ENCODE data around the gene RNF166. TPM values are rescaled to one million over a fixed set of nuclear protein-coding genes. Genes with fewer than 3 reads are reported as not detected.

Gene RNF166
- total RNA-seq, 1 donor from 2014 or later, result 17.1 TPM

DNA sequence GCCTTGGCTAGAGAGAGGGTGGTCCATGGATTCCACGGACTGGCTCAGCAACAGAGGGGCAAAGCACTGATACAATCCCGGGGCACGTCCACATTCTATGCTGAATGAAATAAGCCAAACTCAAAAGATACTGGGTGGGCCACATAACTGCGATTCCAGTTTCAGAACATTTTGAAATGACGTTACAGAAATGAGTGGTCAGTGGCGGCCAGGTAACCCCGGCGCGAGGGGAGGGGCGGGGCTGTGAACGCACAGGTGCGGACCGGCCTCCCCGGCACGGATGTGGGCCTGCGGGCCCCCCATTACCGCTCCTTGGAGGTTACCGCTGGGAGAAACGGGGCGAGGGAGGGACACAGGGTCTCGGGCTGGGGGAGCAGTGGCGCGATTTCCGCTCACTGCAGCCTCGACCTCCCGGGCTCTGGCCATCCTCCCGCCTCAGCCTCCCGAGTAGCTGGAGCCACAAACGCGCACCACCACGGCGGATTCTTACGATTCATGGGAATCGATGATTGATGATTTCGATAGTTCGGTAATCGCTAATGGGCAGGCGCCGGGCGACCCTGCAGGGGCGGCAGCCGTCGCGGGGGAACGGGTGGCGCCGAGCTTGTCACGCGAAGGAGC lies 43.9 kb downstream of the RNF166 start:
- intact Hi-C loops (cut with DNase I), result loop anchor here (5.0 kb wide), 1 partner anchor 70 kb away; no protein-coding TSS in a partner anchor
- DNase-seq (ENCODE audit: low spot score), result no peak

DNA sequence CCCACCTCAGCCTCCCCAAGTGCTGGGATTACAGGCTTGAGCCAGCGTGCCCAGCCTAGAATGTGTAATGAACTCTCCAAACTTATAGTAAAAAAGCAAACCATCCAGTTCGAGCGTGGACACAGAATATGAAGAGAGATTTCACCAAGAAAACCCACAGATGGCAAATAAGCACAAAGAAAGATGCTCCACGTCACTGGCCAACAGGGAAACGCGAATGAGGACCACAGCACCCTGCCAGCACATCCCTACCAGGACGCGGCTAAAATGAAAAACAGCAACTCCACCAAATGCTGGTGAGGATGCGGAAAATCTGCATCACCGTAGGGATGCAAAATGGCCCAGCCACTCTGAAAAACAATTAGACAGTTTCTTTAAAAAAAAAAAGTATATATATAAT lies 44.7 kb downstream of the RNF166 start:
- DNase-seq (ENCODE audit: low spot score), result no peak
- intact Hi-C loops (cut with DNase I), result loop anchor here (5.0 kb wide), 1 partner anchor 69 kb away; no protein-coding TSS in a partner anchor

DNA sequence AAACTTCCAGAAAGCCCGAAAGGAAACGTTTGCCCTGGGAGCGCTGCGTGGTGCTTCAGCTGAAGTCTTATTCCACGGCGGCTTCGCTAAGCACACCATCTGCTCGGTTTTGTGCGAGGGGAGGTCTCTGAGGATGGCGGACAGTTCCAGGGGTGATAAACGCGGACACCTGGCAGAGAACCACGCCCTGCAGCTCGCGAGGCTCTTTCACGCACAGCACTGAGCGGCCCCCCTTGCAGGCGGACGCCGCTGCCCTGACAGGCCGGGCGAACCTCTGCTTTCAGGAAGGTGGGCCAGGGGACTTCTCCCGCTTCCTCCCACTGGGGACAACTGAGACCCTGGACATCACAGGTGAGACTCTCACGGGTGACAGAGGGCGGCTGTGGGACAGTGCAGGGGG lies 47.0 kb downstream of the RNF166 start:
- intact Hi-C loops (cut with DNase I), result loop anchor here (5.0 kb wide), 1 partner anchor 43 kb away; no protein-coding TSS in a partner anchor
- no peak for DNase-seq (ENCODE audit: low spot score)

DNA sequence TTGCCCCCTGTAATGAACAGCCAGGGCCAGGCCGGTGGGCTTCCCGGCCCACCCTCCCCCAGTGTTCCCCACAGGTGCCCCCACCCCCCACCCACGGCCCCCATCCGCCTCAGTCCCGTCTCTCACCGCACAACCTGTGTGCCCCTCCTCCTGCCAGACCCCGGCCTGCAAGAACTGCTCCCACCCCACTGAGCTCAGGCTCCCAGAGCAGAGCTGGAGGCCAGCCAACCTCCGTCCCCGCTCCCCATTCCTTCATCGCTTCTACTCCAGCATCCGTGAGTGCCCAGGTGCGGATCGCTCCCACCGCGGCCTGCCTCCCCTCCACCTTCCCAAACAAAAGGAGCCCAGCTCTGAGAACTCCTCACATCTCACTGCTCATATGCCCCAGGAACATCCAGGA lies 47.5 kb downstream of the RNF166 start:
- intact Hi-C loops (cut with DNase I), result loop anchor here (5.0 kb wide), 1 partner anchor 44 kb away; no protein-coding TSS in a partner anchor

DNA sequence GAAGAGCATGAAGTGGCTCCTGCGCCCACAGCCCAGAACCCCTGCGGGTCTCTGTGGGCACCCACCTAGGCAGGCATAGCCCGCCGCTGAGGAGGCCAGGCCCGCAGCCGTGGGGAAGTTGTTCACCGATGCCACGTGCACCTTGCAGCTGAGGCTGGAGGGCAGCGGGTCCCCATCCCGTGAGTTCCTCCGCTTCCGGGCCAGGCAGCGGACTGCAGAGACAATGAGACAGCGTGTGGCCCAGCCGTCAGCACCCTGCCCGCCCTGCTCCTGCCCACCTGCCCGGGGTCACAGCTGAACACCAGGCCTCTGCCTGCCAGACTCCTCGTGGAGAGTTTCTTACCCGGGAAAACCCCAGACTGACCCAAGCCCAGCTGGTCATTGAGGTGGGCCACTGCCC lies 48.8 kb downstream of the RNF166 start:
- intact Hi-C loops (cut with DNase I), result loop anchor here (5.0 kb wide), 1 partner anchor 45 kb away; no protein-coding TSS in a partner anchor
- no peak for DNase-seq (ENCODE audit: low spot score)

More for the DNA sequence above, 47.5 kb downstream of the RNF166 start:
- no peak for DNase-seq (ENCODE audit: low spot score)

DNA sequence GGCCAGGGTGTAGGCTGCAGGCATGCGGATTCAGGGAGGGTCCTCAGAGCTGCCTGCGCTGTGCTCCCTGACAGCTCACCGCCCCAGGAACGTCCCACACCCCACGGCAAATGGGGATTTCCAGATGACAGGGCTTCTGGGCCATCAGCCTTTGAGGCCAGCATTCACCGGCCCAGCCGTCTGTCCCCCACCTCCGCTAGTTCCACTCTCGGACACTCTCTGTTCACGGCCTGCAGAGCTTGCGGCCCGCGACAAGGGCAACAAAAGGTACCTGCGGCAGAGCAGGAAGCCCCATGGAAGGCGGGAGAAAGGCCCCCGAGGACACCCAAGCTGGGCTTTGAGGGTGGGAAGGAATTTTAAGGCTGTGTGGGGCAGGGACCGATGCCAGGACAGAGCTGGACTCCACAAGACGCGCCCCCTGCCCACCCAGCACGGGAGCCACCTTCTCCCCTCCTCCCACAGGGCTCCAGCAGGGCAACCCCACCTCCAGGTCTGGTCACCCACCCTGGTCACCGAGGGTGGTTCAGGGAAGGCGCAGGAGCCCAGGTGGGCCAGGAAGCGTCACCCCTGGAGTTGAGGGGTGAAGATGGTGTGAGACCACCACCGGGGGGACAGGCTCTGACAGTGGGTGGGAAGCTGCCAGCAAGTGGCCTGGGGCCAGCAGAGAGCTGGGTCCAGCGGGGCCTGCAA lies 49.8 kb downstream of the RNF166 start:
- no peak for DNase-seq (ENCODE audit: low spot score)
- intact Hi-C loops (cut with DNase I), result loop anchor here (5.0 kb wide), 1 partner anchor 46 kb away; no protein-coding TSS in a partner anchor

DNA sequence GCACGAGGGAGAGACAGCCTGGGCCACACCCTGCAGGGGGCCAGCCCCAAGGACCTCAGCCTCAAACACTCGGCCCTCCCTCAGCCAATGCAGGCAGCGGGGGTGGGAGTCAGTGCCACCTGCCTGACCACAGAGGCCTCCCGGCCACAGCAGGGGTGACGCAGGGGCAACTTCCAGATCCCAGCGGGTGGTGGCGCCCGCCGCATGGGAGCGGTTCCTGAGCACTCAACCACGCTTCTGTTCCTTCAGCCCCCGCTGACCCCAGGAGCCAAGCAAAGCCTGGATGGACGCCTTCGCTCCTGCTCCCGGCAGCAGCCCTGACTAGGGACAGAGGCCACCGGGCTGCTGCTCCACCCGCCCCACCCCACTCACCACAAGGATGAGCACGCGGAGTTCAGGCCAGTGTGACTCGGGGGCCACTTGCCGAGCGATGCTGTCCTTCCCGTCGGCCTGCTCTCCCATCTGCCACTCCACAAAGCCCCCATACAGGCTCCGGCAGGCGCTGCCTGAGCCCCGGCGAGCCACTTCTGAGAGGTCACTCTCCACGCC lies 50.4 kb downstream of the RNF166 start:
- intact Hi-C loops (cut with DNase I), result loop anchor here (5.0 kb wide), 1 partner anchor 46 kb away; no protein-coding TSS in a partner anchor
- DNase-seq (ENCODE audit: low spot score), result no peak

DNA sequence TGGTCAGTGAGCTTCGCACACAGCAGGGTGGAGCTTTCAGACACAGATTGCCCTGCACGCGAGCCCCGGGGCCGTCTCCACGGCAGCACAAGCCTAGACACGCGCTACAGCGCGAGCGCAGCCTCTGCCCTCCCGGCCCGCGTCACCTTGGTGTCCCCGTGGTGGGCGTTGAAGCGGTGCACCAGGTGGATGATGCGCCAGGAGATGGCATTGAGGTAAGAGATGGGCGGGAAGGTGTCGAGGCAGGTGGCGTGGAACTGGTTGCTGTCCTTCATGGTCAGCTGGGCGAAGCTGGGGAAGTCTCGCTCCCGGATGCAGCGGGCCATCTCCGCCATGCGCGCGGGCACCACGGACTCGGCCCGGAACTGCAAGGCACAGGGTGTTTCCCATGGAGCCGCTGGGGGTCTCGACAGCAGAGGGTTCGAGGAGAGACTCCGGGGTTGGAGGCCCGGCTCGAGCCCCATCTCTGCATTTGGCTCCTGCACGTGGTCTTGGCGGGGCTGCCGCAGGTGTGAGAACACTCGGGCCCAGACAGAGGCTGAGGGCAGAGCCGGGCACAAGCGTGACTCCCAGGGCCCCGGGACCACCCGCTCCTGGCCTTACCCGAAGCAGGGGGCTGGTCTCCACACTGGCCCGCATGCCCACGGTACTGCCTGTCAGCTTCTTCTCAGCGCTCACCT lies 51.0 kb downstream of the RNF166 start:
- intact Hi-C loops (cut with DNase I), result loop anchor here (5.0 kb wide), 1 partner anchor 47 kb away; no protein-coding TSS in a partner anchor
- DNase-seq (ENCODE audit: low spot score), result no peak

DNA sequence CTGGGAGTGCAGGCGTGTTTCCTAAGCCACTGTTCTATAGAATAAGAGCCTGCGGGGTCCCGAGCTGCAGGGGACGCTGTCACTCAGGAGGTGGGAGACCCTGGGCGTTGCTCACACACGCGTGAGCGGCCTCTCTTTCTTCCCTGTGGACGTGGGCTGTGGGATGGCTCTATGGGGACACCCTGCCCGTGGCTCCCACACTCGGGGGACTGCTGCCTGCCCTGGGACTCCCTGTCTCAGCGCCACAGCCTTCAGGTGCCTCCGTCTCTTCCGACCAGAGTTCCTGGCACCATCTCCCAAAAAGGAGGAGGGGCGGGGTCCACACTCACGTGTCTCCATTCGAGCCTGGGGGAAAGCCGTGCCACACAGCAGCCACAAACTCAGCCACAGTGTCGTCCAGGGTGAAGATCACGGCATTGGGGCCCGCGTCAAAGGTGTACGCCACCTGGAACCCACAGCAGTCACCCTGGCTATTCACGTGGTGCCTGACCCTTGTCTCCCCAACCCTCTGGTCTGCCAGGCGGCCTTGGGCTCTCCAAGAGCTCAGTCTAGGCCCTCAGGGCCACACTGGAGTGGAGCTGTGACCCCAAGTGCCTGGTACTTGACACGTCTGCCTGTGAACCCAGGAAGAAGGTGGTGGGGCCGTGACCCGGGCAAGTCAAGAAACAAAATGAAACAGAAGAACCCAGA lies 51.7 kb downstream of the RNF166 start:
- intact Hi-C loops (cut with DNase I), result loop anchor here (5.0 kb wide), 1 partner anchor 48 kb away; no protein-coding TSS in a partner anchor
- no peak for DNase-seq (ENCODE audit: low spot score)

DNA sequence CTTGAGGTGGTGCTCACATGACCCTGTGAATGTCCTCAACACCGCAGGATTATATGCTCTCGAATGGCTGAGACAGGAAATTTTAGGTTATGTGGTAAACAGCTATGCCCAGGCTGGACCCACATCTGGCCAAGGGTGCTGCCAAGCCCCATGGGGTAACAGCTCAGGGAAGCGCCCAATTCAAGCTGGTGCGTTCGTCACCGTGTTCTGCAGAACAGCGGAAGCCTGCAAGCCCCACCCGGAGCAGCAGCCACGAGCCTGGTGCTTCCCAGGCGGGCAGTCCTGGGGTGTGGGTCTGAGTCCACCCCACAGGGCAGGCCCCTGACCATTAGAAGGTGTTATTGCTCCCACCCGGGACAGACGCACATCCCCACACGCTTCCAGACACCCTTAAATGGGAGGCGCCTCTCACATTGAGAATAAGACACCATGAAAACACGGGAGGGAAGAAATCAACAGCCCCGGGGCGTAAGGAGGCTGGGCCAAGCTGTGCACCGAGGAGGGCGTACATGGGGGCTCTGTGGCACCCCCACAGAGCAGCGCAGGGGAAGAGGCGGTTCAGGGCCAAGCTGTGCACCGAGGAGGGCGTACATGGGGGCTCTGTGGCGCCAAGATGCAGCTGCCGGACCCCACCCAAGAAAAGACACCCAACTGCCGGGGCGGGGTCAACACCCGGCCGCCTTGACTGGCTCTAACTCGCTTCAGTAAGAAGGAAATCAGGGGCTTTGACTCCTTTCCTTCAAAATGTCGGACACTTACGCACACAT lies 52.4 kb downstream of the RNF166 start:
- intact Hi-C loops (cut with DNase I), result no loop called here
- DNase-seq (ENCODE audit: low spot score), result no peak

DNA sequence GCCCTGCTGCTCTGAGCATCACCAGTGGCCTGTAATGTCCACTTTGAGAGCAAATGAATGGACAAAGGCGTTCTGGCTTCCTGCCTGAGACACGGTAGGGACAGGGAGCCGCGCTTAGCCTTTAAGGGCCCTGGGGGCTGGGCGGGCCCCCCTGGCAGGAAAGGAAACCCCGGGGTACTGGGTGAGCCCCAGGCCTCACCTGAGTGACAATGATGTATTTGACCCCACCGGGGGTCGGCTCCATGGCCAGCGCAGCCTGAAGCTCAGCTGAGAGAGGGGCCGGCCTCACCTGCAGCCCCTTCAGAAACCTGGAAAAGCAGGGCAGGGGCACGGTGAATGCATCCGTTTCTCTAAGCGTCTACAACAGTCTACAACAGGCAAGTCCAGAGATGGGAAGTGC lies 53.1 kb downstream of the RNF166 start:
- intact Hi-C loops (cut with DNase I), result no loop called here
- DNase-seq (ENCODE audit: low spot score), result no peak

DNA sequence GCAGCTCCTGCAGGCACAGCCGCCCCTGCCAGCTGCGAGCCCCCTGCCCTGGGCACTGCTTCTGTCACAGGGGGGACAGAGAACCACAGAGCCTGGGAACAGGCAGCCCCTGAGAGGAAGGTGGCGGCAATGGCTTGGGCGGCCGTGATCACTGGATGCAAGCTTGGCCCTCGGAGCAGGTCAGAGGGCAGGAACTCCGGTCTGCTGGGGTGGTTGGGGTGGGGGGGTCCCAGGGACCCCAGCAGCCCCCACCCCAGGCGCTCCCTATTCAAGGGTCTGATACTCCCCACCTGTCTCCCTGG lies 53.5 kb downstream of the RNF166 start:
- no peak for DNase-seq (ENCODE audit: low spot score)
- intact Hi-C loops (cut with DNase I), result no loop called here

DNA sequence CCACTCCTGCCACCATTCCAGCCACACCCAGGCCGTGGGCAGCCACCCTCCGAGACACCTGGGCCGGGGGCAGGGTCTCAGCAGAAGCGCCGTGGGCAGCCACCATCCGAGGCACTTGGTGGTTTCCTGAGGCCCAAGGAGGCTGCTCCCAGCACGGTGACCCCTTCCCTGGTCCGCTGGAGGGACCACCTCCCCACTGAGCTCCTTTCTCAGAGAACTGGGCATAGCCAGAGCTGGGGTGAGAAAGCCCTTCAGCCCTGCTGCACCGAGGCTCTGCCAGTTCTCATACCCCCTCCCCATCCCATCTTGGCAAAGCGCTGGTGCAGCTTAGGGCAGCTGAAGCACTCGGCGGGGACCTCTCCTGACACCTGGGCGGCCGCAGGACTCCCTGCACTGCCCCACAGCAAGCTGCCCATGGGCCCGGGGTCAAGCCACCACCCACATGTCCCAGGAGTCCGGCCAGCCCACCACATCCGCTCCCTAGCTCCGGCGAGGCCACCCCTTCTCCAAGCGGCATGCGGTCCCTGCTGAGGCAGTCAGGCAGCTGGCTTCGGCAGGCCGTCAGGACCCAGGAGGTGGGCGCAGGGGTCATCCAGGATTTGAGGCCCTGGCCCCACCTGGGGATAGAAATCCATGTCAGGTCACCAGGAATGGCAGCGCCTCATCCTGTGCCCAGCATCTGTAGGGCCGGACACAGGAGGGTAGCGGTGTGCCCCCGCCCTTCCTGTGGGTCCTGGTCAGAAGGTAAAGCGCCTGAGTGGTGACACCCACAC lies 54.0 kb downstream of the RNF166 start:
- no peak for DNase-seq (ENCODE audit: low spot score)
- intact Hi-C loops (cut with DNase I), result no loop called here

DNA sequence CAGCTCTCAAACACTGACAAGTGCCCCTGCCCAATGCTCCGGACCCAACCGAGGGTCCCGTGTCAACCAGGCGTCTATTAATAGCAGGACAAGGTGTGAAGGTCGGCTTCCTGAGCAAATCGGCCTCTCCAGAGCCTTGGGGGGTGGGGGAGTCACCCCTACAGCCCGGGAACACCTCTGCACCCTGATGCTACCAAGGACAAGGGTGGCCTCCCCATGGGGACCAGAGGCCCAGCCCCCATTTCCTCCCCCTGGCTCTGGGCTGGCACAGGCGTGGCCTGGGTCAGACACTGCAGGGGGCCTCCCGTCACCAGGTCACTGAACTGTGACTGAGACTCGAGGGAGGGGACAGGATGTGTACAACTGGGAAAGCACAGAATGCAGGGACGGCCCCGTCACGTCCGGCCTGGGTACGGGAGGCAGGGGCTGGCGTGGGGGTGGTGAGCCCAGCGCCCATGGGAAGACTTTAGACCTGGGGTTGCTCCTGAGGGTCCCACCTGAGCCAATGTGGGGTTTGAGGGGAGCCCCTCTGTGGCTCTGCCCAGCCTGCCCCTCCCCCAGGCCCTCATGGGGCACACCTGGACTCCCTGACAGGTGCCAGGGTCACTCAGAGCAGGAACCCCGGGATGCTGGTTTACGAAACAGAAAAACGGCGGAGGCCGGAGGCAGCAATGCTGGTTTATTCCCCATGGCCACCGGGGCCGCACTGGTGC lies 54.8 kb downstream of the RNF166 start:
- peak; percentile 88 for DNase-seq (ENCODE audit: low spot score)
- intact Hi-C loops (cut with DNase I), result no loop called here

DNA sequence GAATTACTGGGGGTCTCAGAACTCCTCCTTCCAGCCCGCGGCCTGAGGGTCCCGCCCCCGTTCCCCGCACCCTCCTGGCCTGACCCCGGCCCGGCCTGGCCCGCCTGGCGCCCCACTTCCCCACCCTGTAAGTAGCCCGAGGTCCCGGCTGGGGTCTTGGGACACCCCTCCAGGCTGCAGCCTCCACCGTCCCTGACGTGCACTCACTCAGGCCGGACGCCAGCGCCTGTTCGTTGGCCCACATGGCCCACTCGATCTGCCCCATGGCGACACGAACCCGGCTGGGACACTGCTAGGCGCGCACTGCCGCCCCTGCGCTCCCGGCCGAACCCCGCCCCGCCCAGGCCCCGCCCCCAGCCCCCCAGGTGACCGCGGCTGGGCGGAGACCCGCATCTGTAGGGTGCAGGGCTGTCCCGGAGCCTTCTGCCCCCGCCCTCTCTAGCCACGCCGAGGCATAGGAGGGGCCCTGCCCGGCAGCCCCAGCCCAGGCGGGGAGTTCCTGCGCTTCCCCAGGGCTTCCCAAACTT lies 55.4 kb downstream of the RNF166 start, which contains the start of gene CYBA:
Gene CYBA, minus strand, starts transcription at position 305 of the 527 bp plus-strand sequence. Its CDS starts 40 bp downstream, at position 265.
- DNase-seq (ENCODE audit: low spot score), result peak; percentile 93
- intact Hi-C loops (cut with DNase I), result no loop called here

DNA sequence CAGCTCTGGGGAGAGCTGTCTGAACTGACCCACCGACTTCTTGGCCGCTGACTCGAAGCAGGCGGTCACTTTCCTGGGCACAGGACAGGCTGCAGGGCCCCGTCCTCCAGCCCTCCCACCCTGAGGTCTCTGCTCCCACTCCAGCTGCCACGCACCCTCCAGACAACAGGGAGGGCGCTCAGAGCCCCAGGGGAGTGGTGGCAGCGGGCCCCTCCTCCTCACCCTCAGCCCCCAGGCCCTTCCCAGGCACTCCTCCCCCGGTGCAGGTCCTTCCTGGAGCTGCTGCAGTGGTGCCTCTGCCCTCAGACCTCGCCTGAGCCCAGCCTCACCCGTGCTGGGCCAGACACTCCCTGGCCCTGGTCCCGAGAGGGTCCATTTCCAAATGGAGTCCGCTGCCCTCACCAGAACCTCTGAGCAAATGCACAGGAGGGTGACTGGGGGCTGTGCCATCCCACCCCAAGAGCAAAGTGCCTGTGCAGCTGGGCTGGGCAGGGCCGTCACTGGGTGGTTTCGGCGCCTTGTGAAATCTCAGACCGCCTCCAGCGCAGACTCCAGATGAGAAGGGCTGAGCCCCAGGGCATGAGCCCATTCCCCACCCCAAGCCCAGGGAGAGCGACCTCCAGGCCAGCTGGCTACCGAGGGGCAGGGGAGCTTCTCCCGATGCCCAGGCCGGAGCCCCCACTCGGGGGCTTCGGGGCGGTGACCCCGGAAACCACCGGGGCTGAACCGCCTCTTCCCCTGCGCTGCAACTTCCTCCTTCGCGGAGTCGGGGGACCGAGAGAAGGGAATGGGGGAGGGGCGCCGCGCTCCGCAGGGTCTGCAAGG lies 56.1 kb downstream of the RNF166 start:
- DNase-seq (ENCODE audit: low spot score), result peak; percentile 85
- intact Hi-C loops (cut with DNase I), result no loop called here
